Left ventricle myocardium inferior (tissue), 1 donor: ENCODE results near the gene INSC. TPM values are rescaled to one million over a fixed set of nuclear protein-coding genes. Genes with fewer than 3 reads are reported as not detected.

Experiments
- DNase-seq: peaks from one replicate; pipeline ENCODE4 v3.0.0-alpha.2; 2020
- H3K27ac ChIP-seq: fragments of 200-600 bp; replicated peaks from 2 replicates; pipeline ENCODE4 v1.8.0; 2021
- H3K27me3 ChIP-seq: fragments of 200-600 bp; 2 replicates; pipeline ENCODE4 v1.8.0; 2021; ENCODE audit warnings: low read depth
- H3K36me3 ChIP-seq: fragments of 200-600 bp; 2 replicates; pipeline ENCODE4 v1.8.0; 2021
- H3K4me1 ChIP-seq: fragments of 200-600 bp; 2 replicates; pipeline ENCODE4 v1.8.0; 2021
- H3K4me3 ChIP-seq: fragments of 200-600 bp; 2 replicates; pipeline ENCODE4 v1.8.0; 2021; ENCODE audit warnings: mild to moderate bottlenecking, moderate library complexity
- H3K9me3 ChIP-seq: fragments of 200-600 bp; replicated peaks from 2 replicates; pipeline ENCODE4 v1.8.0; 2021
- intact Hi-C: fragments of 100-400 bp; cut with micrococcal nuclease; formaldehyde crosslinking; loops from one replicate; pipeline ENCODE4 v1.11.0; 2022
- total RNA-seq: library from RNA; stranded (reverse); fragmentation: NEBNext Ultra II Directional; extraction: Animal tissue kit (Norgen Biotek cat#: 25700); gene quantifications from one replicate; pipeline ENCODE4 v1.2.1, GENCODE V29; 2021
- TF ChIP-seq, protein P1 (sequence below): fragments of 200-600 bp; IDR thresholded peaks from 2 replicates; pipeline ENCODE4 v1.8.0; 2021; ENCODE audit warnings: antibody characterized with exemption, mild to moderate bottlenecking, borderline replicate concordance
- donor health status: DM: no; HTN: yes; CAD: no; lungs with severe emphysema.

INSC gene
- total RNA-seq, 1 donor from 2014 or later = 0.25 TPM

DNA sequence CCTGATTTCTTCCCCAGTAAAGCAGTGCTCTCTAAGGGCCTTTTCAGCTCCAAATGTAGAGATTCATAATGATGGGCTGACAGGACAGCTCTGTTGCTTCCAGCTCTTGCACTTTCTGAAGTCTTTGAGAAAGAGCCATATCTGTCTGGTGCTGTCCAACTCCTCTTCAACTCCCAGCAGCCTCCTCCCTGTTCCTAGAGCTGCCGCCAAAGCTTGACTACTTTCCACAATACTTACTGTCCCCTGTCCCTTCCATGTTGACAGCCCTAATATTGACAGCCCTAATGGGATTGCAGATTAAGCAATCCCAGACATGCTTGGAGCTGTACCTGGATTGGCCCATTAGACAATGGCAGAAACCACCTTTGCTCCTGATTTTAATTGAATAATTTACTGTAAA lies 29.6 kb downstream of the INSC start:
- Histone ChIP-seq H3K4me3 (no peak overlapping the region), H3K27me3 (no peaks in the 10 kb centered on the region), H3K36me3 (no peaks in the 10 kb centered on the region), H3K4me1 (peaks cover 11% of the 10 kb centered on the region), H3K27ac (no peak overlapping the region), H3K9me3 (no peaks in the 10 kb centered on the region)
- intact Hi-C loops = no loop called here
- DNase-seq = no peak
- TF ChIP-seq, protein P1, sequence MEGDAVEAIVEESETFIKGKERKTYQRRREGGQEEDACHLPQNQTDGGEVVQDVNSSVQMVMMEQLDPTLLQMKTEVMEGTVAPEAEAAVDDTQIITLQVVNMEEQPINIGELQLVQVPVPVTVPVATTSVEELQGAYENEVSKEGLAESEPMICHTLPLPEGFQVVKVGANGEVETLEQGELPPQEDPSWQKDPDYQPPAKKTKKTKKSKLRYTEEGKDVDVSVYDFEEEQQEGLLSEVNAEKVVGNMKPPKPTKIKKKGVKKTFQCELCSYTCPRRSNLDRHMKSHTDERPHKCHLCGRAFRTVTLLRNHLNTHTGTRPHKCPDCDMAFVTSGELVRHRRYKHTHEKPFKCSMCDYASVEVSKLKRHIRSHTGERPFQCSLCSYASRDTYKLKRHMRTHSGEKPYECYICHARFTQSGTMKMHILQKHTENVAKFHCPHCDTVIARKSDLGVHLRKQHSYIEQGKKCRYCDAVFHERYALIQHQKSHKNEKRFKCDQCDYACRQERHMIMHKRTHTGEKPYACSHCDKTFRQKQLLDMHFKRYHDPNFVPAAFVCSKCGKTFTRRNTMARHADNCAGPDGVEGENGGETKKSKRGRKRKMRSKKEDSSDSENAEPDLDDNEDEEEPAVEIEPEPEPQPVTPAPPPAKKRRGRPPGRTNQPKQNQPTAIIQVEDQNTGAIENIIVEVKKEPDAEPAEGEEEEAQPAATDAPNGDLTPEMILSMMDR = no peak

DNA sequence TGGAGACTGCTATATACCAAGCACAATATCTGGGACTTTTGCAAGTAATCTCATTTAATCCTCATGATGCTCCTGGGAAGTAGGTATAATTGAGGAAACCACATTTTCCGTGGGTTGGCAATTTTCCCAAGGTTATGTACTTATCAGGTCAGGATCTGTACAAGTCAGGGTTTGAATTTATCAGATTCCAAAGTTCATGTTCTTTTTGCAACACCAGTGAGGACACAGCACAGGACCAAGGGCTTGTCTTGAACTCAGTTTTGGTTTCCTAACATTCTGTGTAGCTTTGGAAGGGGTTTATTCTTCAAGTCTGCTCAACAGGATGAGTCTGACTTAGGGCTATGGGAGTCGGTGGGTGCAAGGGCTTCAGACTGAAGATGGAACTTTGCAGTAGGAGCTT lies 30.4 kb downstream of the INSC start:
- intact Hi-C loops = no loop called here

DNA sequence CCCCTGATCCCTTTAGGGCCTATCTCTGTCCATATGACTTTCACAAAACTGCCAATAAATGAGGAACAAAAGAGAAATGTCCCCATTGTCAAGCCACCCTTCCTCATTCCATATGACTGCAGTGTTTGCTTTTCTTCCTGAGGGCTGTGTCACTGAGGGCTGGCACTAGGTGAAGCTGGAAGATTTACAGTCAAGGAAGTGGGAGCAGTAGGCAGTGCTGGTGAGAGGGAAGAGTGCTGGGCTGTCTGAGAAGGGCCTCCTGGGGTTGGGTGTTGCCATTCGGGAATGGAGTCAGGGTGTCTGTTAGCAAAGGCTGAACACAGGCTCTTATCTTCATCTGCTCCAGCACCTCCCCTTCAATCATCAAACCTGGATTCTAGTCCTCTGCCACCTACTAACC lies 30.9 kb downstream of the INSC start:
- TF ChIP-seq, protein P1 = no peak
- intact Hi-C loops = no loop called here

More for the DNA sequence above, 30.4 kb downstream of the INSC start:
- DNase-seq = no peak
- TF ChIP-seq, protein P1 = no peak
- Histone ChIP-seq H3K27ac (no peak overlapping the region), H3K27me3 (no peaks in the 10 kb centered on the region), H3K4me3 (no peak overlapping the region), H3K9me3 (no peaks in the 10 kb centered on the region), H3K36me3 (no peaks in the 10 kb centered on the region), H3K4me1 (peaks cover 4% of the 10 kb centered on the region)

DNA sequence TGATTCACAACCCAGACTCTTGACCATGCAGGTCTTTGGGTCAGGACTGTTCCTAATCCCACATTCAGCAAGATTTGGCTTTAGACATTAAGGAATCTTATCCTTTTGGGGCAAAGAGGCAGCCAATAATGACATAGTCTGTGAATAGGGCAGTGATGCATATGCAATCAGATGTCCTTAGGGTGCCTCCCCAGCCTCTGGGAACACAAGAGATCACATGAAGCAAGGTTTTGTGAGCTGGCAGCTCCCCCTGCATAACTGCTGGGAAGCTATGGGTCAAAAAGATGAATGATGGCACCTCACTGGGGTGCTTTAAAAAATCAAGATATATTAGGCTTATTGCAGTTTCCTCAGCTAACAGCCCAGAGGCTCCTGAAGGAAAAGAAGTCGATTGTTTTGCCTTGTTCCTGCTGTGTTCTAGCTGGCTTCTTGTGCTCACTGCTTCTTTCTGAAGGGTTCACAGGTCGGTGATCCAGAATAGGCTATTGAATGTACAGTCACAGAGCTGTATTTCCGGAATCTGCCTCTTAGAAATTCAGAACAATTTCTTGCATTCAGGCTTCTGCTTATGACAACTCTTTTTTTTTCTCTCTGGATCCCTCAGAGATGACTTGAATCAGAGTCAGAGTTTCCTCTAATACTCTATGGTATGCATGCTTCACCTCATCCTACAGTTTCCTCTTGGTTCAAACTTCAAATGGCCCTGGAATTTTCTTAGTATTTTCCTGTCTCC lies 31.7 kb downstream of the INSC start:
- Histone ChIP-seq H3K36me3 (no peaks in the 10 kb centered on the region), H3K27ac (no peak overlapping the region), H3K9me3 (no peaks in the 10 kb centered on the region), H3K4me3 (no peak overlapping the region), H3K4me1 (no peaks in the 10 kb centered on the region), H3K27me3 (no peaks in the 10 kb centered on the region)
- DNase-seq = no peak
- intact Hi-C loops = no loop called here
- TF ChIP-seq, protein P1 = no peak

More for the DNA sequence above, 30.9 kb downstream of the INSC start:
- DNase-seq = no peak
- Histone ChIP-seq H3K4me1 (no peaks in the 10 kb centered on the region), H3K27ac (no peak overlapping the region), H3K9me3 (no peaks in the 10 kb centered on the region), H3K27me3 (no peaks in the 10 kb centered on the region), H3K4me3 (no peak overlapping the region), H3K36me3 (no peaks in the 10 kb centered on the region)

DNA sequence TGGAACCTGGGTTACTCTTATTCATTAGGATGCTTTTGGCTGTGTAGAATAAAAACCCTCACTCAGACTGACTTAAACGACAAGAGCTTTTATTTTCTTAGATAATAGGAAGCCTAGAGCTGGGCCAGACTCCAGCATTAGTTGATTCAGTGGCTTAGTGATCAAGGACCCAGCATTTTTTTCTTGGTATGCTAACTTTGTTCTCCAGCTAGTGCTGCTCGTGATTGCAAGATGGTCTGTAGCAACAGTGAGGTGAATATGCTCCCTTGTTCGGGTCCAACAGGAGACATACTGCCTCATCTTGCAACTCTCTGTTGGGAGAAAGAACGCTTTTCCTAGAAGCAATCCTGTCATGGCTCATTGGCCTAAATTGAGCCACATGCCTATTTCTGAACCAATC lies 33.4 kb downstream of the INSC start:
- H3K27ac ChIP-seq = no peak overlapping the region
- H3K4me1 ChIP-seq = no peaks in the 10 kb centered on the region
- no peak overlapping the region for H3K4me3 ChIP-seq
- no peaks in the 10 kb centered on the region for H3K27me3 ChIP-seq
- DNase-seq = no peak
- TF ChIP-seq, protein P1 = no peak
- no peaks in the 10 kb centered on the region for H3K9me3 ChIP-seq
- intact Hi-C loops = no loop called here
- H3K36me3 ChIP-seq = no peaks in the 10 kb centered on the region
